ENCODE data around the gene UBE2C.
"Not testable (repeated sequence)": the region's sequence is repeated elsewhere in the genome, so short reads cannot be mapped to it uniquely, and the experiment has no call there.

Gene UBE2C

GRCh38 chr20:45812157-45813005 is at the start of gene UBE2C:
Gene UBE2C, plus strand, starts transcription at chr20:45812644. Its CDS starts 52 bp downstream, at chr20:45812696.
- DNase-seq, result peak; percentile 95

DNA sequence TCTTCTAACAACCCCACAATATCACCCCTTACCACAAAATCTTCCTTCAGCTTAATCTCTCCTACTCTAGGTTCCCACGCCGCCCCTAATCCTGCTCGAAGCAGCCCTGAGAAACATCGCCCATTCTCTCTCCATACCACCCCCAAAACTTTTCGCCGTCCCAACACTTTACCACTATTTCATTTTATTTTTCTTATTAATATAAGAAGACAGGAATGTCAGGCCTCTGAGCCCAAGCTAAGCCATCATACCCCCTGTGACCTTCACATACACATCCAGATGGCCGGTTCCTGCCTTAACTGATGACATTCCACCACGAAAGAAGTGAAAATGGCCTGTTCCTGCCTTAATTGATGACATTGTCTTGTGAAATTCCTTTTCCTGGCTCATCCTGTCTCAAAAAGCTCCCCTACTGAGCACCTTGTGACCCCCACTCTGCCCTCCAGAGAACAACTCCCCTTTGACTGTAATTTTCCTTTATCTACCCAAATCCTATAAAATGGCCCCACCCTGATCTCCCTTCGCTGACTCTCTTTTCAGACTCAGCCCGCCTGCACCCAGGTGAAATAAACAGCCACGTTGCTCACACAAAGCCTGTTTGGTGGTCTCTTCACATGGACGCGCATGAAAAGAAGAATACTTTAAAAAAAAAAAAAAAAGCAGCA is 47.7 kb upstream of the UBE2C start:
- not testable (repeated sequence) for DNase-seq

- no peak for DNase-seq
These were observed 47.1 kb upstream of the UBE2C start for GRCh38 chr20:45765307-45765875.

- DNase-seq, result no peak
These were observed 46.5 kb upstream of the UBE2C start for GRCh38 chr20:45765980-45766379.

GRCh38 chr20:45768479-45768878 is 44.0 kb upstream of the UBE2C start:
- no peak for DNase-seq

DNA sequence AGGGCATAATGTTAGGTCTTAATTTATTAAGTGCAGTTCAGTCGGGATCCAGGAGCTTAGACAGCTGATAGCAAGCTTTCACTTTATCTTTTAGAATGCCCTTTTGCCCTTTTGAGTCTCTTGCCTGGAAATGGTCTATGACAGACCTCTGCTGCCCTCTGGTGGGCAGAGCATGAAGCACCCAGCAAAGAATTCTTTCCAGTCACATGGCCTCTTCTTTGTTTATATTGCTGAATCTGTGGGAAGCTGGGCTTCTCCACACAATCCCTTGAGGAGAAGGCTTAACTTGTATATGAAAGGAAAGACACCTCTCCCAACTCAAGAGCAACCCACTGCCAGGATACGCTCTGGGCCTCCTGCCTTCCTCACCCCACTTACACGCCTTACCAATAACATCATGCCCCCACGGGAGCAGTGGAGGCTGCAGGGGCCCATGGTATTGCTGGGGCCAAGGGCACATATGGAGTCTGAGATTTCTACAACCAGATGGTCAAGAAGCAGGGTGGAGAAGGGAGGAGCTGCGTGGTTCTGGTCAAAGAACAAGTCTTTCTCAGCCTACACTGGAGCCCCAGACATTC is 41.2 kb upstream of the UBE2C start:
- peak; percentile 83 for DNase-seq

DNA sequence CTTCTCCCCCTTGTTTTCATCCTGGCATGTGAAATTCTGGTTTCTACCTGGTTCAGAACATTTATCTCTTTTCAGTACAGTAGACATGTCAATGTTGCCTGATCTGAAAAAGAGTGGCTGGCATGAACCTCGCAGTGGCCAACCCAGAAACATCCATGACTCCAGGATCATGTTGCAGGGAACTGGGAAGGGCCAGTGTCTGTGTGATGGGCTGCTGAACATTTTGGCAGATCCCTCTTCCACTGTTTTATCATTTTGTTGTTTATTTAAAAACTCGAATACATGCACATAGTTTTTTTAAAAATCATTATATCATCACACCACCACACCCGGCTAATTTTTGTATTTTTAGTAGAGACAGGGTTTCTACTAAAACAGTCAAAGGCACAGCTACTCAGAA is 39.8 kb upstream of the UBE2C start:
- no peak for DNase-seq

- no peak for DNase-seq
These were observed 37.5 kb upstream of the UBE2C start for GRCh38 chr20:45774945-45775344.

DNA sequence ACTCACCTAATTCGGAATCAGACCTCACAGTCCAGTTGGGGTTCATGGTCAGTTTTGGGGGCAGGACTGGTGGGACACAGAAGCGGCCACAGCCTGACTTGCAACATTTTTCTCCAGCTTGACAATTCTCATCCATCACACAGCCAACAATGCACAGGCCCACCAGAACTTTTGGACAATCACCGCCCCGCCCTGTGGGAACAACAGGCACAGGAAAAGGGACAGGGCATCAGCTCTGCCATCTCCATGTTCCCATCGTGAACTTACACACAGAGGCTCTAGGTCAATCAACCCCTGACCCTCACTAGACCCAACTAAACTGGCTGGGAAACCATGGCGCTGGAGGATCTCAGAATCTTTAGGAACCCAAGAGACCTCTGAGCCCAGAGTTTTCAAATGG is 37.0 kb upstream of the UBE2C start:
- no peak for DNase-seq

- DNase-seq, result no peak
These were observed 35.5 kb upstream of the UBE2C start for GRCh38 chr20:45776931-45777330.

DNA sequence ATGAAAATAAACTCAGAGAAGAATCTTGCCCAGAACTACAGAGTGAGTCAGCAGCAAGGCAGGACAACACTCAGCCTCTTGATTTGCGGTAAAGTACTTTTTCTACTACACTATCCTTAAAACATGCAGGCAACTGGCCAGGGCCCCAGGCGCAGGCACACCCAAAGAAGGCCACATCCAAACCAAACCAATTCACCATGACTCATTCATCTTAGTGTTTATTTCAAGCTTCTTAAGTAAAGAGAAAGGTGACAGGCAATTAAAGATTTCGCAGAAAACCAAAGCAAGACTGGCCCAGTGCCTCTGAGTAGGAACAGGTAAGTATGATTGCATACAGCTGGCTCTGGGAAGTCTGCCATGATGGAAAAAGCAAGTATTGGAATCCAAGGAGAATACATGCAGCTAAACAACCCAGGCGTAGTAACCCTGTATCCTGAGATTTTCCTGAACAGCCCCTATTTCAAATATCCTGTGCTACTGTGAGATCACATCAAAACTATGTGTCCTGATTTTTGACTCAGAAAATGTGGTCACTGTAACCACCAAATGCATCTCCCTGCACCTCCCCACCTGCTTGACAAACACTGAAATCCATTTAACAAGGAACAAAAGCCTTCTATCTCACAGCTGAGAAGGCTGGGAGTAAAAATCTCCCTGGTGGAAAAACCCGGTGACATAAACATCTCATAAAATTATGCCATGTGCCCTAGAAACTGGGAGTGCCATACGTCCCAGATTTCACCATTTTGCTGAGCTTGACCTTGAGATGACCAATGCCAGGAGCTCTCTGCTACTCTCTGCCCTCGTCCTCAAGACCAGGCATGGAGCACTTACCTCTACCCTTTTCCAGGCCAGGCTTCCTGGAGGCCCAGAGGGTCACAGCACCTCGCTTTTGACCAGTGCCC is 33.2 kb upstream of the UBE2C start:
- no peak for DNase-seq

DNA sequence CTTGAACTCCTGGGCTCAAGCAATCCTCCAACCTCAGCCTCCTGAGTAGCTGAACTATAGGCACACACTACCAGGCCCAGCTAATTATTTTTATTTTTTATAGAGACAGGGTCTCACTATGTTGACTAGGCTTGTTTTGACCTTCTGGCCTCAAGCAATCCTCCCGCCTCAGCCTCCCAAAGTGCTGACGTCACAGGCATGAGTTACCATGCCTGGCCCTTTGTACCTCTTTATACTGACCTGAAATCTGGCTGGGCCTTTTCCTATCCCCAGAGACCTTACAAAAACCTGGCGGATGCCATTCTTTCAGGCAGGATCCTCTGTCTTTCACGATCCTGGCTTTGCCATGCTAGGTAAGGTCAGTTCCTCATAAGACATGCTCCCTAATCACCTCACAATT is 32.3 kb upstream of the UBE2C start:
- no peak for DNase-seq

DNA sequence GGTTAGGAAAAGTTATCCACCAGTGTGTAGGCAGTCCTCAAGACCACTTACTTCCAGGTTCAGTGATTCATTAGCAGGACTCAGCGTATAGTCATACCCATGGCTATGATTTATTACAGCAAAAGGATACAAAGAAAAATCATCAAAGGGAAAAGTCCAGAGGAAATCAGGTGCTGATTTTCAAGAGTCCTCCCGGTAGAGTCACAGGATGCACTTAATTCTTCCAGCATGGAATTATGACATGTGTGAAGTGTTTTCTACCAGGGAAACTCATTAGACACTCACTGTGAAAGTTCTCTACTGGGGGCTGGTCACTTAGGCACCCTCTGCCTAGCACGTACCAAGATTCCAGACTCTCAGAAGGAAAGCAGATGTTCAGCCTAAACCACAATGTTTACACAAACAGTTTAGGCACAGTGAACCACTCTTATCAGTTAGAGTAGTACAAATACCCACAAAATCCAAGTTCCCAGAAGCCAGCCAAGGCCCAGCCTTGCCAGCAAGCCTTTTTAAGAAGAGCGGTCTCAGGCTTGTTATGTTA is 31.0 kb upstream of the UBE2C start:
- no peak for DNase-seq

DNA sequence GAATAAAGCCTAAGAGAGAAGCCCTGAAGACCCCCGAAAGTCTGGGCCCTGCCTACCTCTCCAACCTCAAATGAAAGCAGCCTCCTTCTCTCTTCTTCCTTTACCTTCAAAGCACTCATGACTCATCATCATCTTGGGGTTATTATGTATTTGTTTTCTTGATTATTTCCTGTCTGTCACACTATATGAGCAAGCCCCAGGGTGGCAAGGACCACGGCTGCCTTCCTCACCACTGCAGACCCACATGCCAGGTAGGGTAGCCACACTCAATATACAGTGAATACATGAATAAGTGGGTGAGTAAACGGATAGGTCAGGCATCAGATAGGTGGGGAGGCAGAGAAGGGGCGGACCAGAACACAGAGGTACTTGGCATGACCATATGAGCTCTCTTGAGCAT is 29.6 kb upstream of the UBE2C start:
- DNase-seq, result no peak

GRCh38 chr20:45783656-45784294 is 28.7 kb upstream of the UBE2C start:
- no peak for DNase-seq

DNA sequence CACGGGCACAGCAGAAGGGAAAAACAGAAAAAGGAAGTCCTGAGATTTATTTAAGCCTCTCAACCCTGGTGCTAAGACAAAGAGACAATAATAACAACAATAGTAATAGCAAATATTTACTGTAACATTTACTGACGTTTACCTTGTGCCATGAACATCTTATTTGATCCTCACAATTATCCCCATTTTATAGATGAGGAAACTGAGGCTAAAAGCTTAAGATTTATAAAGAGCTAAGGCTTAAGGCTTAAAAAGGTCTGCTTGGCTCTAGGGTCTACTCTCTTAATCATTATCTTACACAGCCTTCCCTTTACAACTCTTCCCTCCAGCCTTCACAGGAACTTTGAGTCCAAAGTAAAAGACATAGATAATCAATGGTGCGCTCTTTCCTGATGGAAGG is 24.1 kb upstream of the UBE2C start:
- no peak for DNase-seq

- DNase-seq, result peak; percentile 21
These were observed 19.9 kb upstream of the UBE2C start for GRCh38 chr20:45792317-45793118.

- no peak for DNase-seq
These were observed 15.9 kb upstream of the UBE2C start for GRCh38 chr20:45796337-45797065.

DNA sequence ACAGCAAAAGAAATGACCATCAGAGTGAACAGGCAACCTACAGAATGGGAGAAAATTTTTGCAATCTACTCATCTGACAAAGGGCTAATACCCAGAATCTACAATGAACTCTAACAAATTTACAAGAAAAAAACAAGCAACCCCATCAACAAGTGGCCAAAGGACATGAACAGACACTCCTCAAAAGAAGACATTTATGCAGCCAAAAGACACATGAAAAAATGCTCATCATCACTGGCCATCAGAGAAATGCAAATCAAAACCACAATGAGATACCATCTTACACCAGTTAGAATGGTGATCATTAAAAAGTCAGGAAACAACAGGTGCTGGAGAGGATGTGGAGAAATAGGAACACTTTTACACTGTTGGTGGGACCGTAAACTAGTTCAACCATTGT is 14.9 kb upstream of the UBE2C start:
- DNase-seq, result not testable (repeated sequence)

DNA sequence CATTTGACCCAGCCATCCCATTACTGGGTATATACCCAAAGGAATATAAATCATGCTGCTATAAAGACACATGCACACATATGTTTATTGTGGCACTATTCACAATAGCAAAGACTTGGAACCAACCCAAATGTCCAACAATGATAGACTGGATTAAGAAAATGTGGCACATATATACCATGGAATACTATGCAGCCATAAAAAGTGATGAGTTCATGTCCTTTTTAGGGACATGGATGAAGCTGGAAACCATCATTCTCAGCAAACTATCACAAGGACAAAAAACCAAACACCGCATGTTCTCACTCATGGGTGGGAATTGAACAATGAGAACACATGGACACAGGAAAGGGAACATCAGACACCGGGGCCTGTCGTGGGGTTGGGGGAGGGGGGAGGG is 14.5 kb upstream of the UBE2C start:
- not testable (repeated sequence) for DNase-seq

Measured in stimulated activated CD4-positive, alpha-beta T cell treated with anti-CD3 and anti-CD28 coated beads, Interleukin-4, amount 100 ng/mL, for 24 hours (primary cell).